Measurements from ENCODE around the gene CCDC91.
"Not testable (repeated sequence)": the region's sequence is repeated elsewhere in the genome, so short reads cannot be mapped to it uniquely, and the experiment has no call there.

Gene CCDC91

DNA sequence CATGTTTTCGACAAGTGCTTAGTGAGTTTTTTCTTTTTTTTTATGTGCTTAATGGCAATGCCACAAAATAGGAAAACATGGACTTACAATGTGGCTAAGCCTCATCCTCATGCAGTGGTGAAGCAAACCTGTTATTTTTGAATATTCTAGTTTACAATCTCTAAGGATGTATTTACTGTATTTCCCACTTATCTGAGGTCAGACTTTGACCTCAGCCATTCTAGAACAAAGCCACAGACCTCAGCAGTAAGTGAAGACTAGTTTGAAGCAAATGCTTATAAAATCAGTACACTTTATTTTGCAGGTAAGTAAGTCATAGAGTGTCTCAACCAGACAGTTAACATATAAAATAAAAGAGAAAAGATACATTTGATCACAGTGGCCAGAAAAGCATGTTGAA lies 130.1 kb downstream of the CCDC91 start:
- Histone ChIP-seq H3K4me3 (ENCODE audit: low read depth, low read length) (no peak overlapping the region), H3K27me3 (ENCODE audit: insufficient read depth, low read length) (no peaks in the 10 kb centered on the region), H3K4me1 (ENCODE audit: control insufficient read depth, insufficient read depth, low read length, unreplicated experiment) (no peaks in the 10 kb centered on the region), H3K36me3 (ENCODE audit: insufficient read depth, low read length) (peaks cover 16% of the 10 kb centered on the region; the same call in 1 of the 2 replicates), H3K27ac (ENCODE audit: low read depth, low read length) (no peak overlapping the region), H3K79me2 (ENCODE audit: control insufficient read depth, insufficient read depth, low read length, unreplicated experiment) (no peaks in the 10 kb centered on the region), H2AFZ (ENCODE audit: low read length, unreplicated experiment) (no peak overlapping the region)

DNA sequence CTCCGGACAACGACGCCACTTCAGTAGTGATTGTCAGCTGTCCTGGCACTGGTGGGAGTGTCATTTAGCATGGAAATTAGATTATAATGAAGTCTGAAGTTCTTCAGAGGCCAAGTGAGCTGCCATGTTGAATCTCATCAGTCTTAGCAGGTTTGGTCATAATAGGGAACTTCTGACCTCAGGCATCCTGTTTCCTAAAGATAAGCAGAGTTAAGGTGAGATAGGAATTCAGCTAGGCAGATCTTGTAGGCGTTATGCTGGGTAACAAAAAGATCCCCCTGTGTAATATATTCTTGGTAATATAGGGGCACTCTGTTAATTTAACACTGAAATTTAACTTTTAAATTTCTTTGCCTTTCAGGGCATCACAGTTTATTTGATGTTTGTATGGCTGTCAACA lies 137.5 kb downstream of the CCDC91 start:
- no peaks in the 10 kb centered on the region for H3K27me3 ChIP-seq (ENCODE audit: insufficient read depth, low read length)
- no peaks in the 10 kb centered on the region for H3K36me3 ChIP-seq (ENCODE audit: insufficient read depth, low read length)
- no peak overlapping the region for H2AFZ ChIP-seq (ENCODE audit: low read length, unreplicated experiment)
- no peak overlapping the region for H3K27ac ChIP-seq (ENCODE audit: low read depth, low read length)
- H3K79me2 ChIP-seq (ENCODE audit: control insufficient read depth, insufficient read depth, low read length, unreplicated experiment) = no peaks in the 10 kb centered on the region
- H3K4me3 ChIP-seq (ENCODE audit: low read depth, low read length) = no peak overlapping the region
- no peaks in the 10 kb centered on the region for H3K4me1 ChIP-seq (ENCODE audit: control insufficient read depth, insufficient read depth, low read length, unreplicated experiment)

DNA sequence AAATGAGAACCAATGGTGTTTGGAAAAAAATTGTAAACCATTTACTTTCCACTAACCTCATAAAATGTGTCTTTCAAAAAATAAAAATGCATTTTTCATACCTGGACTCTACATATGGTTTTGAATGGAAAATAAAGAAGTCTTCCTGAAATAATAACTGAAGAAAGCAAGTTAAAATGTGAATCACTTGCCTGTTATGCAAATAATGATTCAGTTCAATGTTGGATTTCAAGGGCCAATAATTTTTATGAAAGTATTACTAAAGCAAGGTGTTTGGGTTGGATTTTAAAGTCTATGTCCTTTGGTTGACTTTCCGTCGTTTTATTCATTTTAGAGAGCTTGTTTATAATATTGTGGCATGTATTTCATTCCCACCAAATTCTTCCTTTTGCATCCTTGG lies 138.7 kb downstream of the CCDC91 start:
- Histone ChIP-seq H3K36me3 (ENCODE audit: insufficient read depth, low read length) (no peaks in the 10 kb centered on the region), H3K27me3 (ENCODE audit: insufficient read depth, low read length) (no peaks in the 10 kb centered on the region), H3K4me1 (ENCODE audit: control insufficient read depth, insufficient read depth, low read length, unreplicated experiment) (no peaks in the 10 kb centered on the region), H3K79me2 (ENCODE audit: control insufficient read depth, insufficient read depth, low read length, unreplicated experiment) (no peaks in the 10 kb centered on the region), H3K27ac (ENCODE audit: low read depth, low read length) (no peak overlapping the region), H3K4me3 (ENCODE audit: low read depth, low read length) (no peak overlapping the region), H2AFZ (ENCODE audit: low read length, unreplicated experiment) (no peak overlapping the region)

DNA sequence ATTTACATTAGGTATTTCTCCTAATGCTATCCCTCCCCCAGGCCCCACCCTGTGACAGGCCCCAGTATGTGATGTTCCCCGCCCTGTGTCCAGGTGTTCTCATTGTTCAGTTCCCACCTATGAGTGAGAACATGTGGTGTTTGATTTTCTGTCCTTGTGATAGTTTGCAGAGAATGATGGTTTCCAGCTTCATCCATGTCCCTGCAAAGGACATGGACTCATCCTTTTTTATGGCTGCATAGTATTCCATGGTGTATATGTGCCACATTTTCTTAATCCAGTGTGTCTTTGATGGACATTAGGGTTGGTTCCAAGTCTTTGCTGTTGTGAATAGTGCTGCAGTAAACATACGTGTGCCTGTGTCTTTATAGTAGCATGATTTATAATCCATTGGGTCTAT lies 139.5 kb downstream of the CCDC91 start:
- H3K4me3 ChIP-seq (ENCODE audit: low read depth, low read length); H3K79me2 ChIP-seq (ENCODE audit: control insufficient read depth, insufficient read depth, low read length, unreplicated experiment); H2AFZ ChIP-seq (ENCODE audit: low read length, unreplicated experiment); H3K27ac ChIP-seq (ENCODE audit: low read depth, low read length); H3K36me3 ChIP-seq (ENCODE audit: insufficient read depth, low read length); H3K4me1 ChIP-seq (ENCODE audit: control insufficient read depth, insufficient read depth, low read length, unreplicated experiment); H3K27me3 ChIP-seq (ENCODE audit: insufficient read depth, low read length): not testable (repeated sequence)

DNA sequence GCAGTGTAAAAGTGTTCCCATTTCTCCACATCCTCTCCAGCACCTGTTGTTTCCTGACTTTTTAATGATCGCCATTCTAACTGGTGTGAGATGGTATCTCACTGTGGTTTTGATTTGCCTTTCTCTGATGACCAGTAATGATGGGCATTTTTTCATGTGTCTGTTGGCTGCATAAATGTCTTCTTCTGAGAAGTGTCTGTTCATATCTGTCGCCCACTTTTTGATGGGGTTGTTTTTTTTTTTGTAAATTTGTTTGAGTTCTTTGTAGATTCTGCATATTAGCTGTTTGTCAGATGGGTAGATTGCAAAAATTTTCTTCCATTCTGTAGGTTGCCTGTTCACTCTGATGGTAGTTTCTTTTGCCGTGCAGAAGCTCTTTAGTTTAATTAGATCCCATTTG lies 140.0 kb downstream of the CCDC91 start:
- not testable (repeated sequence) for H2AFZ ChIP-seq (ENCODE audit: low read length, unreplicated experiment)

DNA sequence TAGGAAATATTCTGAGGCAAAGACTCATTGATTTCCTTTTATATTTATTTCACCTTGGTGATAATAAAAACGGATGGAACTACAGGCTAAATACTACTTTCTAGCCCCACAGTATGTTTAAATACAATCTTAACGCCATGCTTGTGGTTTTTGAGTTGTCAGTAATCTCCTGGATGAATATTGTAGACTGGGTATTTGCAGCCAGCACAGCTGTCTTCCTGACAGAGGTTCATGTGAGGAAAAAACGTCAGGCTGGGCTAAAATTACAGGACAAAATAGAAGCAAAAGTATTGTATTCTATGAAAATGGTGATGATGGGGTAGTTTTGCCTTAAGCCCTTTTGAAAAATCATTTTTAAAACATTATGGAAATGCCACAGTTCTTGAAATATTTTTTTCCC lies 140.9 kb downstream of the CCDC91 start:
- Histone ChIP-seq H2AFZ (ENCODE audit: low read length, unreplicated experiment) (no peak overlapping the region), H3K36me3 (ENCODE audit: insufficient read depth, low read length) (no peaks in the 10 kb centered on the region), H3K27ac (ENCODE audit: low read depth, low read length) (no peak overlapping the region), H3K4me3 (ENCODE audit: low read depth, low read length) (no peak overlapping the region), H3K79me2 (ENCODE audit: control insufficient read depth, insufficient read depth, low read length, unreplicated experiment) (no peaks in the 10 kb centered on the region), H3K27me3 (ENCODE audit: insufficient read depth, low read length) (no peaks in the 10 kb centered on the region), H3K4me1 (ENCODE audit: control insufficient read depth, insufficient read depth, low read length, unreplicated experiment) (no peaks in the 10 kb centered on the region)

More for the DNA sequence above, 140.0 kb downstream of the CCDC91 start:
- not testable (repeated sequence) for H3K36me3 ChIP-seq (ENCODE audit: insufficient read depth, low read length); H3K4me3 ChIP-seq (ENCODE audit: low read depth, low read length); H3K4me1 ChIP-seq (ENCODE audit: control insufficient read depth, insufficient read depth, low read length, unreplicated experiment); H3K79me2 ChIP-seq (ENCODE audit: control insufficient read depth, insufficient read depth, low read length, unreplicated experiment); H3K27me3 ChIP-seq (ENCODE audit: insufficient read depth, low read length); H3K27ac ChIP-seq (ENCODE audit: low read depth, low read length)

DNA sequence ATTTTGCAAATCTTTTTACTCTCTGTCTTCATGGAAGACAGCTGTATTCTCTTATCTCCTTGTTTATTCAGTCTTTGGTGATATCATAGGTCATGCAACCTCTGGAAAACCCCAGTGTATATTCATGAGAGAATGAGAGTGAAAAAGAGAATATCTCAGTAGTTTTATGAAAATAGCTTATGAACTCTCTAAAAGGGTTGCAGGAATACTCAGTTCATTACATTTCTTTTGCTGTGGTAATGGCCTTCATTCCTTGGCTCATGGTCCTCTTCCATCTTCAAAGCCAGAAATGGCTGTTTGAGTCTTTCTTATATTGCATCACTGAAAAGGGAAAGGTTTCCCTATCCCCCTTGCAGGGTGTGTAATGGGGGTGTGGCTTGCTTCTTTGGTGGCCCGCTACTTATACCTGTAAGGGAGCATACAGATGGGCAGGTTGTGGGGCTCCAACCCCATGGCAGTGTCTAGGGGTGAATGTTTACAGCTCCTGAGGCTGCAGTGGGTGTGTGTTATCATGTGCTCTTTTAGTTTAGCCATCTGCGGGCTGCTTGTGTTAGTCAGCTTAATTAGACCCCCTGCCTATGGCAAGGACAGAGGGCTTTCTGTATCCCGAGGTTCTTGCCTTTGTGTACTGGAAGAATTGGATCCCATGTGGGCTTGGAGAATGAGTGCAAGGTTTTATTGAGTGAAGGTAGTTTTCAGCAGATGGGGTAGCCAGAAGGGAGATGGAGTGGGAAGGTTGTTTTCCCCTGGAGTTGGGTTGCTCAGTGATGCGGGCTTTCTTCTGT lies 150.2 kb downstream of the CCDC91 start:
- H3K27me3 ChIP-seq (ENCODE audit: insufficient read depth, low read length) = no peaks in the 10 kb centered on the region
- H2AFZ ChIP-seq (ENCODE audit: low read length, unreplicated experiment) = no peak overlapping the region
- no peak overlapping the region for H3K4me3 ChIP-seq (ENCODE audit: low read depth, low read length)
- no peak overlapping the region for H3K27ac ChIP-seq (ENCODE audit: low read depth, low read length)
- H3K79me2 ChIP-seq (ENCODE audit: control insufficient read depth, insufficient read depth, low read length, unreplicated experiment) = no peaks in the 10 kb centered on the region
- H3K4me1 ChIP-seq (ENCODE audit: control insufficient read depth, insufficient read depth, low read length, unreplicated experiment) = peaks cover 4% of the 10 kb centered on the region
- H3K36me3 ChIP-seq (ENCODE audit: insufficient read depth, low read length) = no peaks in the 10 kb centered on the region

DNA sequence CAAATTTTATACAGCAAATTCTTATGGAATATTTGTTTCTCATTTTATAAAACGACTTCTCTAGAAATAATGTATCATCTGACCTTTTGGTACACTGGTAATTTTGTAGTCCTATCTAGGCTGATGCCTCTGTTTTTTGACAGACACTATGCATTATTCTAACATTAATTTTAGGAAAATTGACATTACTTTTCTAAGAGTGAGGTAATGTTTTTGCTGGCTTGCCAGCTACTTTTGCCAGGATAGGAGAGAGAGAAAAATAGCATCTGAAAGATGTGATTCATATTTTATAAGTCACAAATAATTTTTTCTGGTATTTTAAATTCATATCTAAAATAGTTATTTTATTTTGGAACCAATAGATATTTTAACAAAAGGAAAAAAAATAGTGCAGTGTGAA lies 153.5 kb downstream of the CCDC91 start:
- Histone ChIP-seq H3K4me3 (ENCODE audit: low read depth, low read length) (no peak overlapping the region), H3K36me3 (ENCODE audit: insufficient read depth, low read length) (no peaks in the 10 kb centered on the region), H2AFZ (ENCODE audit: low read length, unreplicated experiment) (no peak overlapping the region), H3K27ac (ENCODE audit: low read depth, low read length) (no peak overlapping the region), H3K4me1 (ENCODE audit: control insufficient read depth, insufficient read depth, low read length, unreplicated experiment) (peaks cover 4% of the 10 kb centered on the region), H3K79me2 (ENCODE audit: control insufficient read depth, insufficient read depth, low read length, unreplicated experiment) (no peaks in the 10 kb centered on the region), H3K27me3 (ENCODE audit: insufficient read depth, low read length) (no peaks in the 10 kb centered on the region)

DNA sequence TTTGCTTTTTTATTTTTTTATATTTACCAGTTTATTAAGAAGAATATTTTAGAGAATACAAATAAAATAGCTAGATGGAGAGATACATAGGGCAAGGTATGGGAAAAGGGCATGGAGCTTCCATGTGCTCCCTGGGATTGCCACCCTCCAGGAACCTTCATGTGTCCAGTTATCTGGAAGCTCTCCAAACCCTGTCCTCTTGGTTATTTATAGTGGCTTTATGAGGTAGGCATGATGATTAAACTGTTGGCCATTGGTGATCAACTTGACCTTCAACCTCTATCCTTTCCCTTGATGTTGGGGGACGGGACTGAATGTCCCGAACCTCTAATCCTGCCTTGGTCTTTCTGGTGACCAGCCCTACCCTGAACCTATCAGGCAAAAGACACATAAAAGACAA lies 156.3 kb downstream of the CCDC91 start:
- H2AFZ ChIP-seq (ENCODE audit: low read length, unreplicated experiment) = no peak overlapping the region
- H3K4me1 ChIP-seq (ENCODE audit: control insufficient read depth, insufficient read depth, low read length, unreplicated experiment) = no peaks in the 10 kb centered on the region
- H3K4me3 ChIP-seq (ENCODE audit: low read depth, low read length) = no peak overlapping the region
- no peaks in the 10 kb centered on the region for H3K79me2 ChIP-seq (ENCODE audit: control insufficient read depth, insufficient read depth, low read length, unreplicated experiment)
- H3K27me3 ChIP-seq (ENCODE audit: insufficient read depth, low read length) = no peaks in the 10 kb centered on the region
- H3K36me3 ChIP-seq (ENCODE audit: insufficient read depth, low read length) = peaks cover 3% of the 10 kb centered on the region; the same call in 1 of the 2 replicates
- H3K27ac ChIP-seq (ENCODE audit: low read depth, low read length) = no peak overlapping the region

DNA sequence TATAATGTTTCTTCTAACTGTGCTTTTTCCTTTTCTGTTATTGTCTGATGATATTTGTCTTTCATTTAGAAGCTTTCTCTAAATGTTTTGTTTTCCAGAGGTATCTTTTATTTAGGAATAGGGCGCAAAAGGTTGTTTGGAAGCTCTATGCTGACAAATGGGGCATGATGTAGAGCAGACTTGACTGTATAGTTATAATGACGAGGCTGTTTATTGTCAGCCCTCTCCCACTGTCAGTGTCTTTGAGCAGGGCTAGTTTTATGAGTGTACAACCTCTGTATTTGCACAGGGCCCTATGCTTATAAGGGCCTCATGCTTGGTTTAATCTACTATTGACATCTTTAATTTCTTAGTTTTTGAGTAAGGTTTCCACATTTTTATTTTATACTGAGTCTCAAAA lies 158.9 kb downstream of the CCDC91 start:
- Histone ChIP-seq H3K4me3 (ENCODE audit: low read depth, low read length) (no peak overlapping the region), H2AFZ (ENCODE audit: low read length, unreplicated experiment) (no peak overlapping the region), H3K79me2 (ENCODE audit: control insufficient read depth, insufficient read depth, low read length, unreplicated experiment) (no peaks in the 10 kb centered on the region), H3K27ac (ENCODE audit: low read depth, low read length) (no peak overlapping the region), H3K36me3 (ENCODE audit: insufficient read depth, low read length) (peaks cover 6% of the 10 kb centered on the region; the same call in 1 of the 2 replicates), H3K4me1 (ENCODE audit: control insufficient read depth, insufficient read depth, low read length, unreplicated experiment) (no peaks in the 10 kb centered on the region), H3K27me3 (ENCODE audit: insufficient read depth, low read length) (no peaks in the 10 kb centered on the region)

DNA sequence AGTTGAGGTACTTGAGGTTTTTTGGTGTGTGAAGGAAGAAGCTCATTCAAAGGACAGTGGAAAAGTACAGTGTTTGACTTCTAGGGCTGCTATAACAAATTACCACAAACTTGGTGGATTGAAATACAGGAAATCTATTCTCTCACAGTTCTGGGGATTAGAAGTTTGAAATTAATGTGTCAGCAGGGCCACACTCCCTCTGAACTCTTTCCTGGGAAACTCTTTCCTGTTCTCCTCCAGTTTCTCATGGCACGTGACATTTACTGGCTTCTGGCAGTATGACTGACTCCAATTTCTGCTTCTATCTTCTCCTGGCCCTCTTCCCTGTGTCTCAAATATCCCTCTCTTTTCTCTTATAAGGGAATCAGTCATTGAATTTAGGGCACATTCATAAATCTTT lies 160.2 kb downstream of the CCDC91 start:
- H3K27me3 ChIP-seq (ENCODE audit: insufficient read depth, low read length) = no peaks in the 10 kb centered on the region
- no peaks in the 10 kb centered on the region for H3K4me1 ChIP-seq (ENCODE audit: control insufficient read depth, insufficient read depth, low read length, unreplicated experiment)
- H3K36me3 ChIP-seq (ENCODE audit: insufficient read depth, low read length) = peaks cover 6% of the 10 kb centered on the region; the same call in 1 of the 2 replicates
- no peak overlapping the region for H3K27ac ChIP-seq (ENCODE audit: low read depth, low read length)
- H3K4me3 ChIP-seq (ENCODE audit: low read depth, low read length) = no peak overlapping the region
- no peaks in the 10 kb centered on the region for H3K79me2 ChIP-seq (ENCODE audit: control insufficient read depth, insufficient read depth, low read length, unreplicated experiment)
- no peak overlapping the region for H2AFZ ChIP-seq (ENCODE audit: low read length, unreplicated experiment)

All from ACC112 (cell line).